Fibroblast of skin of abdomen (primary cell): ENCODE measurements around the gene METTL5.
A peak's percentile ranks its signal among the peaks of the same experiment; 100 is the strongest.

Experiments
- DNase-seq: peaks from one replicate; pipeline ENCODE4 v3.0.0-alpha.2; 2013

METTL5 gene

DNA sequence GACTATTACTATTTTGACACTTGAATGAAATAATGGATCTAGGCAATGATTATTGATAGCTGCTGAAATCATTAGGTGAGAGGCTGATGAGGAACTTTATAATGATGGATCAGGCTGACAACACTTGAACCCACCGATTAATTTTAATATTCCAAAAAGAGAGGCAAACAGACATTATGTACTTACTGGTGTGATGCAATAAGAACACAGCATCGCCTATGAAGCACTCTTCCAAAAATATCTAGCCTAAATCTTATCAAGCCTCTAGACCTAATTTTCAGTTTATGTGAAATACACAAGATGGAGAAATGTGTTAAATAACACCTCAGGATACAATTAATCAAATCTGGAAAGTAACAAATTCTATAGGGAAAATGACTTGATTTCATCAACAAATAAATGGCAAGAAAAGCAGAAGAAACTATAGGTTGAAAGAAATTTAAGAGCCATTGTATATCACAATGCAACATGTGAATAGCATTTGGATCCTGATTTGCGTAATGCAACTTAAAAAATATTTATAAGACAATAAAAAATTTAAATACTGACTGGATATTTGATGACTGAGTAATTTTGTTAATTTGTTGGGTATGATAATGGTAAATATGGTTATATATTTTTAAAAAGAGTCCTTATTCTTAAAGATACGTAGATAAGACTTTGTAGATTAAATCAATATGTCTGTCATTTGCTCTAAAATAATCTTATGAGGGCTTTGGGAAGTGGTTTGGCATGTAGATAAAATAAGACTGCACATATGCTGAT, 43.3 kb downstream of the METTL5 start:
- DNase-seq = no peak

DNA sequence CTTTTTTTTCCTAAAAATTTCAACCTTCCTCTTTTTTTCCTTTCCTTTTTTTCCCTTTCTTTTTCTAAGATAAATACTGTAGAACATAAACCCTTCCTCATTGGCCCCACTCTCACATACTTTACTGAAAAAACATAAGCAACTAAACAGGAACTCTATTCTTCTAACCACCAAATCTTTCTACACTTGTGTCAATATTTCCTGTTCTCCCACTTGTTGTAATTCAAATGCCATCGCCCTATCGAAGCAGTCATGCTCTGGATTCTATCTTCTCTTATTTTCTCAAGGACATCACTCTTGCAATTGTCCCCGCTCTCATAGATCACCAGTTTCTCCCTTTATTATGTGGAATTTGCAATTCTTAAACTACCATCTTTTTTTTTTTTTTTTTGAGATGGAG, 46.3 kb downstream of the METTL5 start:
- no peak for DNase-seq

DNA sequence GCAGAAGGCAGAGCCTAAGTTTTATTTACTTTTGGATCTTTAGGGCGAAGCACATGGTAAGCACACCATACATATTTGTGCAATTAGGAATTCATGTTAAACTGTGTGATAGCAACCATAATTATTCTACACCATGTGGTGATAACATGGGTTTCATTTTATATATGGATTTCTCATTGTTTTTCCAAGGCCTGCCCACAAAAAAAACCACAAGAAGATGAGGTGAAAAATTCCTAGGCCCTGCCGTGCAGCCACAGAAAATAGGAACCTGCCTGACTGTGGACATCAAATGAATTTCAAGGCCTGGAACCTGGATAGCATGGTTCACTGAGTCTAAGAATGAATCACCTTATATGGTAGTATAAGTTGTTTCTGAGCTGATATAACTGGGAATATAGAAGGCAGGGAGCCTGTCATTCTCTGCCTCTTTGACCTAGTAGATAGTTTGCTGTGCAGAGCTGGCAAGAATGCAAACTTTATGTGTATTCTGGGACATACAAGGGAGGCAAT, 48.4 kb downstream of the METTL5 start:
- DNase-seq = peak; percentile 49

DNA sequence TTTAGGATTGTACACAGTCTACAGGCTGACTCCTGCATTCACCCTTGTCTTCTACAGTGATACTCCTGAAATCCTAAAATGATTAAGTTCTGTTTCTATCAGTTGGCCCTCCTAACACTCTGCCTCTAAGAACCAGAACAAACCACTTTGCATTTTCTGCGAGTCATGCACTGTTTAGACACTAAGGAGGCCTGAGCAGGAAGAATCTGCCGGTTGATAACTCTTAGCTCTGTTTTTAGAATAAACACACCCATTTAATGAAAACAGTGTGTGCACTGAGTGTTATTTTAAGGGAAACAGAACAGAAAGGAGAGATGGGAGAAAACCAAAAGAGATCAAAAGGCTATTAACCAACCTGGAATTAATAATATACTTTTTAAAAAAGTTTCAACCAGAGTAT, 48.9 kb downstream of the METTL5 start:
- DNase-seq = peak; percentile 23

DNA sequence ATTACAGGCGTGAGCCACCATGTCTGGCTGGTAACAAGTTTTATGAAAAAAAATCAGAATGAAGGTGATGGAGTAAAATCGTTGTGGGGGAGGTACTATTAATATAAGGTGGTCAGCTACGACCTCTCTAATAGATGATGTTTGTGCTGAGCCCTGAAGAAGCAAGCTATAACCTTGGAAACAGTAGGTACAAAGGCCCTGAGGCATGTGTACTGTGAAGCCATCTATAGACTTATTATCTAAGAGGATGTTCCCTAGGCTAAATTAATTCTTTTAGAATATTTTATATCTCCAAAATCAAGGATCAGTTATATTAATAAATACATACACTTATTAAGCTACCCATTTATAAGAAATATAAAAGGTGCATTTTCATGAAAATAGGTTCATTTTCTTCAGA, 49.4 kb downstream of the METTL5 start:
- DNase-seq = no peak

DNA sequence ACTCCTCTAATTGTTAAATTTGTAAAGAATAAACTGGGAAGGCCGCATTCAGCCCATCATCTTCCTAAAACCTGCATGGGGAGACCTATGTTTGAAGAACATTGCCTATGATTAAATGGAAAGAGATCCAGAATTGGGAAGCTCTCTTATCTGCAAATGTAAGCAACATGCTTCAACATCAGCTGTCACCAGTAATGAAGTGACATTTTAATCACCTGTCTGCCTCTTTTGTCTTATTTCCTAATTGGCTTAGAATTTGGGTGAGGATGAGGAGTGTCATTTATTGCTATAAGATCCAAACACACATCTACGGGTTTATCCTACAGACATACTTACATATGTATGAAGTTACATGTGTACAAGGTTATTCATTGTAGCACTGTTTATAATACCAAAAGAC, 52.1 kb downstream of the METTL5 start:
- no peak for DNase-seq

DNA sequence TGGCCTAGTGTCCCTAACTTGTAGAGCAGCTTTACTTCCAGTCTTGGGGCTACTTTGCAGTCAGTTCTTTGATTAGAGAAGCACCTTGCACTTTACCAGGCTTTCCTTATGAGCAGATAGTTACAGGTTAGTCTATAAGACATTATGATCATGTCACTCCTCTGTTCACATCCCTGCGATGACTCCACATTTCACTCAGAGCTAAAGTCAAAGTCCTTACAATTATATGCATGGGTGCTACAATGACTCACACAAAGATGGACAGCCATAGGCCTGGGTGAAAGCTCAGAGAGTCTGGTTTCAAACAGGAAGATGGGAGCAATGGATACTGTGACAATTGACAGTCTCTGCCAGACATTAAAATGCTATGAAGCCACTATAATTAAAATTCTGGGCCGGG, 53.1 kb downstream of the METTL5 start:
- no peak for DNase-seq

DNA sequence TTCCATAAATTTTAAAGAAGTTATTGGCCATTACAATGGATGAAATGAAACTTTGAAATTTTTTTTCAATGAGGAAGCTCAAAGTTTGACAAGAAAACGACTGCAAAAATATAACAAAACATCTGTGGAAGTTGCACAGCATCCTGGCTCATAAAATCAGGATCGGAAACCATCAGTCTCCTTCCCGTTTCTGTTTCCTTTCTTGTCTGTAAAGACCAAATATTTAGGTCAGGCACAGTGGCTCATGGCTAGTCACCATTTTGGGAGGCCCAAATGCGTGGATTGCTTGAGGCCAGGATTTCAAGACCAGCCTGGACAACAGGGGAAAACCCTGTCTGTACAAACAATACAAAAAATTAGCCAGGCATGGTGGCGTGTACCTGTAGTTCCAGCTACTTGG, 53.7 kb downstream of the METTL5 start:
- no peak for DNase-seq

DNA sequence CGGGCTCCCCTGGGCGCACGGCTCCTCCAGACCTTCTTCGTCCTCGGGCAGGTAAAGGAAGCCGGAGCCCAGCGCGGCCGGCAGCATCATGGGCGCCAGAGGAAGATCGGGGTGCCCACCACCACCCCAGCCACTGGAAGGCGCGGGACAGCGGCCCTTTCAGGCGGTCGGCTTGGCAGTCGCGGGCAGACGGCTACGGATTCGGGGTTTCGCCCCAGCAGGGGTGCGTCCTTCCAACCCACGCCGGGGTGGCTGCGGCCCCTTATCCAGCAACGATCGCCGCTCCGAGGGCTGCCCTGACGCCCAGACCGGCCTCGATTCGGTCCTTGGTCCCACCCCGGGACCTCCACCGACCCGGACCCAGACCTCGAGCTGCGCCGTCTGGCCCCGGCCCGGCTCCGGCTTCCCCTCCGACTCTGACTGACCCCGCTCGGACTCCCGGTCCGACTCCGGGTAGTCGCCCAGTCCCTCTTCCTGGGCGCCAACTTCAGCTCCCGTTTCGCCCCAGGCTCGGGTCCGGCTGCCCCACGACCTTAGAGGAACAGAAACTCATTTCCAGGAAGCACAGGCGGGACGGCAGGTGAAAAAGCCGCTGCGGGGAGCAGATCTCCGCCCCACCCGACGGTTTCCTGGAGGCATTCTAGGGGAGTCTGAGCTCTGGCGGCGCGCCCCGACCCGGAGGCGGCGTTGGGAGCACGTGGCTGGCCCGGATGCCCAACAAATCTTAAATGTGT, 56.3 kb downstream of the METTL5 start:
- no peak for DNase-seq

DNA sequence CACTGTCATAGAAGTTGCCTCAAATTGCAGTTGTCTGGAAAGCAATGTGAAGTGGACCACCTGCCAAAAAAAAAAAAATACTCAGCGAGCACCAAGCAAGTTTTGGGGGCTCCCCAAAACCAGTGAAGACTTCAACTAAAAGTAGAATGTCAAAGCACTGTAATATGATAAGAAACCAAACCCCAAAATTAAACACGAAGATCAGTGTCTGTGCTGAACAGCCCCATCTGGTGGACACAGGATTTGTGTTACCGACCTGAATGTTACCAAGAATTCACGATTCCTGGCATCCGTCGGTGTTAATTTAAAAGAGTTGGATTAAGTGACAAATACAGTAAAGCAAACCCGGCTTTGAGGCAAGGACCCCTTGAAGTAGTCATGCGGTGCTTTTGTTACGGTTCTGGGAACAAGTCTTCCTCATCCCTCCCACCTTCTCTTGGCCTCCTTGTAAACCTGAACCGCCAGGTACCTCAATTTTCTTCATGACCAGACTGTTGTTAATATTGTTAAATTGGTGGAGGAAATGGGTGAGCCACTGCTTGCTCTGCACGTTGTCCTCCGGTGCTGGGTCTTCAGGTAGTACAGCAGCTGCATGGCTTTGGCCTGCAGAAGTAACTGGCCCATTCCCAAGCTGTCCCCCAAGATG, 57.3 kb downstream of the METTL5 start:
- peak; percentile 48 for DNase-seq

DNA sequence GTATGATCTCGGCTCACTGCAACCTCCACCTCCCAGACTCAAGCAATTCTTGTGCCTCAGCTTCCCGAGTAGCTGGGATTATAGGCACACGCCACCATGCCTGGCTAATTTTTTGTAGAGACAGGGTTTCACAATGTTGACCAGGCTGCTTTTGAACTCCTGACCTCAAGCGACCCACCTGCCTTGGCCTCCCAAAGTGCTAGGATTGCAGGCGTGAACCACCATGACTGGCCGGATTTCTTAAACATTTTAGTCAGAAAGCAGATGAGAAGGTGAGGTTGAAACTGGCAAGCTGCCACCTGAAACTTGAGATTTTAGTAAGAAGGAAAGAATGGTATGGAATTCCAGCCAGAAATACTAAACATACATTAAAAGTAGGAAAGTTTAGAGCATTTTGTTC, 59.2 kb downstream of the METTL5 start:
- peak; percentile 74 for DNase-seq

DNA sequence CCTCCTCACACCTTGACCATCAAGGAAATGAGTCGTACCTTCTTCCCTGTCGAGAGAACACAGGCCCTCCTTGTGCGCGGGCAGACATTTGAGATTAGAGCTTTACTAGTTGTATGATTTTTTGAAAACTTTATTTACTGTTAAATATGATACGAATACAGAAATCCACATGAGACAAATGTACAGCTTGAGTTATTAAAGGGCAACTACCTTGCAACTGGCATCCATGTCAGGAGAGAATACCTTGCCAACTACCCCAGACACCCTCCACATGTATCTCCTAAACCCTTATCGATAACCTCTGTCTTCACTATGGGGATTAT, 62.8 kb downstream of the METTL5 start:
- no peak for DNase-seq
